Sciatic nerve (tissue), 2 donors: ENCODE results near the gene ZNF644. TPM values are rescaled to one million over a fixed set of nuclear protein-coding genes. Genes with fewer than 3 reads are reported as not detected.
"Not testable (repeated sequence)": the region's sequence is repeated elsewhere in the genome, so short reads cannot be mapped to it uniquely, and the experiment has no call there.

Experiments used
- ATAC-seq: fragments of 200-7000 bp; cut with Tn5 transposase; one replicate; pipeline ENCODE4 v1.9.1; 2020; ENCODE audit warnings: mild to moderate bottlenecking, moderate library complexity
- DNase-seq: peaks from one replicate; pipeline ENCODE4 v3.0.0-alpha.2; 2020; ENCODE audit warnings: low spot score
- intact Hi-C: fragments of 100-400 bp; cut with DNase I; formaldehyde crosslinking; loops from one replicate; pipeline ENCODE4 v1.14.2; 2022
- total RNA-seq: library from RNA; stranded (reverse); fragmentation: NEBNext Ultra II Directional; extraction: Animal tissue kit (Norgen Biotek cat#: 25700); gene quantifications from one replicate; pipeline ENCODE4 v1.2.1, GENCODE V29; 2021
- donor health status: DM: no; HTN: no; CAD: no.
- donor health status: DM: no; HTN: no; CAD: no.

The ZNF644 gene
- total RNA-seq, 1 donor from 2014 or later = 88.5 TPM

DNA sequence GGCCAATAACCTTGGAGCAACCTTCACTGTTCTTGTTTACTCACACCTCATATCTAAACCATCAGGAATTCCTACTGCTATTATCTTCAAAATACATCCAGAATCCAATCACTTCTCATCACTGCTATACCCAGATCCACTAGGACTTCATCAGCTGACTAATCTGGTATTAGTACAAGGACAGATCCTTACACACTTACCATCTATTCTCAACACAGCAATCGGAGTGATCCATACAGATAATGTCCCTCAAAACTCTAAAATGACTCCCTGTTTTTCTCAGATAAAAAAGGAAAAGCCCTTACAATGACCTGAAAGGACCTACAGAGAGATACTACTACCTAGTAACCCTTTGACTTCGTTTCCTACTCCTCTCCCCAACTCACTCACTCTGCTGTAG, 70.8 kb downstream of the ZNF644 start:
- DNase-seq (no peak), ATAC-seq (no peak)
- intact Hi-C loops = no loop called here

DNA sequence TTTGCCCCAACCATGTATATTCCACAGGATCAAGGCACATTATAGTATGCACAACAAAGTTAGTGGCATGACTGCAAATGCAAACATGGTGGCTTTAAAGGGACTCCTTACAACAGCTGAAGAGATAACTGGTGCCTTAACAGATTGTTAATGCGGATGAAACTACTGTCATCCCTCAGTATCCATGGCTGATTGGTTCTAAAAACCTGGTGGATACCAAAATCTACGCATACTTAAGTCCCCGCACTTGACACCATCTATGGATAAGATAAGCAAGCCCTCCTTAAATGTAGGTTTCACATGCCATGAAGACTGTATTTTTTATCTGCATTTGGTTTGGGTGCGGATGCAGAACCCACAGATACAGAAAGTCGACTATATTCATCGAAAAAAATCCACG, 73.5 kb downstream of the ZNF644 start:
- DNase-seq = no peak
- no peak for ATAC-seq
- intact Hi-C loops = no loop called here

GRCh38 chr1:90946630-90947029, 75.2 kb downstream of the ZNF644 start:
- DNase-seq (no peak), ATAC-seq (no peak)
- intact Hi-C loops = no loop called here

DNA sequence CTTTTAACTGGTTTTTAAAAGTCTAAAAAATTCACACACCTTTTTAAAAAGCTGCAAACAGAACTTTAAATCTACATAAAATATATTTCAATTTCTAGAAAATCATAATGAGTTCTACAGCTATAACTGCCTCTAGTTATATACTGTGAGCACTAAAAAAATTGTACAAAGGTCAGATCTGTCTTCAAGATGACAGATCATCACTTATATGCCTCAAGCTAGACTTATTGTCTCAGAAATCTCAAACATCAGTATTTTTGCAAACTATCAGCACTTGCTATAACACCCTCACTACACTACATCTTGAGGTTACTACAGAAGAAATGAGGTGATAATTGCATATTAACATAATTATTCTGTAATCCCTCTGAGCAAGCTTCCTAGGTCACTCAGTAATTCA, 76.5 kb downstream of the ZNF644 start:
- intact Hi-C loops = no loop called here
- ATAC-seq = no peak
- DNase-seq = no peak

- no peak for DNase-seq
- ATAC-seq = no peak
- intact Hi-C loops = no loop called here
These were observed 77.9 kb downstream of the ZNF644 start for GRCh38 chr1:90943966-90944365.

DNA sequence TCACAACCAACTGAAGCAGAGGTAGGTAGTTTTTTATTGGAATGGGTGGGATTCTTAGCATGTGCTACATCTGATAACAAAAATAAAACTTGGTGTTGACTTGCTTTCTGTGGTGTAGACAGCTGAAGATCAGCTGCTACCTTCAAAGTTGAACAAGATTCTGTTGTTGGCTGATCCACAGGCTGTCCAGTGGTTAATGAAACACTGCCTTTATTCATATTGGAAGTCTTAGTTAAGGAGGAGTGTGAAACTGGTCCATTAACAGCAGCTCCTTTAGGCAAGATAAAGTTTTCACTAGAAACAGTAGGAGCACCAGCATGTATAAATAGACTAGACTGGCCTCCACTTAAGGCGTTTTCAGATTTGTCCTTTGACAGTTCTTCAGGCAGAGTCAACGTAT, 81.1 kb downstream of the ZNF644 start:
- intact Hi-C loops = no loop called here
- no peak for ATAC-seq
- DNase-seq = no peak

GRCh38 chr1:90936731-90937130, 85.1 kb downstream of the ZNF644 start:
- DNase-seq = no peak
- intact Hi-C loops = no loop called here
- no peak for ATAC-seq

DNA sequence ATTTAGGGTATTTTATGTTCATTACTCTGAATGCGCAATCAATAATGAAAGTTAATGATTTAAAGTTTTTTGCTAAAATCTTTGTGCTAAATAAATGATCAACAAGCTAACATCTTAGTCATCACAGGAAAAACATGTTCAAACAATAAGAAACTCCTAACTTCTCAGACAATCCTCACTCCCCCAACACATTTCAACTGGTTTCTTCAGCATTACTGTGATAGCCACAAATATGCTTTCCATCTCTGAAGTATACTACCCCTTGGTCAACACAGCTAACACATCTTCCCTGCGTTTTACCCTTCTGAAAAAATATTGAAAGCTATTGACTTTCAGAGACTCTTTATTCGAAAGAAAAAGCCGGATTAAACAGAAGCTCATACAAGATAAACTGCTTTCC, 85.8 kb downstream of the ZNF644 start:
- intact Hi-C loops = no loop called here
- ATAC-seq (no peak), DNase-seq (no peak)

GRCh38 chr1:90928231-90928630, 93.6 kb downstream of the ZNF644 start:
- DNase-seq, intact Hi-C loops, ATAC-seq: not testable (repeated sequence)

DNA sequence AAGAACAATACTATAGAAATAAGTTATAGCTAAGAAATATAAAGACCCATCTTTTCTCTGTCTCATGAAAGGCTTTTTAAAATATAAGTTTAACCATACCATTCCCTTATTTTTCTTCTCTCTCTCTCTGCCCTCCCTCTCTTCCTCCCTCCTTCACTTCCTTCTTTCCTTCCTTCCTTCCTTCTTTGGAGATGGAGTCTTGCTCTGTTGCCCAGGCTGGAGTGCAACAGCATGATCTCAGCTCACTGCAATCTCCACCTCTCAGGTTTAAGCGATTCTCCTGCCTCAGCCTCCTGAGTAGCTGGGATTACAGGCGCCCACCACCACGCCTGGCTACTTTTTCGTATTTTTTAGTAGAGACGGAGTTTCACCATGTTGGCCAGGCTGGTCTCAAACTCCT, 94.2 kb downstream of the ZNF644 start:
- DNase-seq, intact Hi-C loops, ATAC-seq: not testable (repeated sequence)

- ATAC-seq = no peak
- no peak for DNase-seq
- intact Hi-C loops = no loop called here
These were observed 94.9 kb downstream of the ZNF644 start for GRCh38 chr1:90926971-90927370.

GRCh38 chr1:90925928-90926869, 95.6 kb downstream of the ZNF644 start:
- DNase-seq = no peak
- intact Hi-C loops = no loop called here
- ATAC-seq = no peak

DNA sequence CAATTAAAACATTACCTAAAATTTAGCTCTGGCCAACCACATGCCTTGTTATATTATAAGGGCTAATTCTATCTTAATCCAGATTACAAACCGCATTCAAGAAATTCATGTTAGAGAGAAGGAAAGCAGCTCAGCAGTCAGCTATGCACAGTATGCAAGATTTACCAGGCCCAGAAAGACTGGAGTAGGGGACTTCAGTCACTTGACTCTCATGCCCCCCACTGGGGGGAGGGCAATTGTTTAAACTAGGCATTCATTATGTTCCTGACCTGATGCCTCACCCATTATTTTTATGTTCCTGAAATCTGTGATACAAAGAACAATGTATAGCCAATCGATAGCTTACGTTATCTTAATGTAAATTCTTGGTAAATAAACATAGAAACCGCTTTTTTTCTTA, 96.9 kb downstream of the ZNF644 start:
- ATAC-seq (no peak), DNase-seq (no peak)
- intact Hi-C loops = no loop called here

DNA sequence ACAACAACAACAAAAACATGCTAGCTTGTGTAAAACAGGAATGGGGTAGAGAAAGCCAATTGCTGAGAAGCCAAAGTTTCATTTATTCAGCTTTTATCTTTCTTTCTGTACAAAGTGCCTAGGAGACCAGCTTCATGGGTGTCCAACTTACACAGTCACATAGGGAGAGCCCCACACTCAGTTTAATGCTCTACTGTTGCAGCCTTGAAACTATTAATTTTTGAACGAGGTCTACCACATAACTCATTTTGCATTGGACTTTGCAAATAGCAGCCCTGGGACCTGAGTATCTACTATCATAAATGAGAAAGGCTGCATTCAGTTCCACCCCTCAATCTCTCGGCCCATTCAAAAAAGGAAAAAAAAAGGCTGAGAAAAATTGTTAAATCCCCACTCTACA, 98.8 kb downstream of the ZNF644 start:
- peak; percentile 42 for ATAC-seq
- no peak for DNase-seq
- intact Hi-C loops = no loop called here

GRCh38 chr1:90922202-90922601, 99.6 kb downstream of the ZNF644 start:
- no peak for ATAC-seq
- intact Hi-C loops = no loop called here
- DNase-seq = no peak

DNA sequence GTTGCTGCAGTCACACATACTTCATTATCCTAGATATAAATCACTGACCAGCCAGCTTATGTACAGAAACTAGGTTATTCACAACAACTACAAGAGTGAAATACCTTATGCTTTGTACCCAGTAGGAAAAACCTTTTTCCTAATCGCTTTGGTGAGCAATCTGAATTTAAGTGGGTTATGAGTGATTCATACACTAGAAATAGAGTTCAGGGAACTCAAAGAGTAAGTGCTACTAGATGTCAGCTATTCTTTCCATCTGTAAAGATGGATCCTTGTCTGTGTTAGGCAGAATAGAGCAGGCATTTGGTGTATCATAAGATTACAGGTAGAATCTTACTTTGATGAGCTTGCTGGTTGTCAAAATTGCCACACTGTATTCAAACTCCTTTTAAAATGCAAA, 101.9 kb downstream of the ZNF644 start:
- ATAC-seq = no peak
- intact Hi-C loops = no loop called here
- no peak for DNase-seq

DNA sequence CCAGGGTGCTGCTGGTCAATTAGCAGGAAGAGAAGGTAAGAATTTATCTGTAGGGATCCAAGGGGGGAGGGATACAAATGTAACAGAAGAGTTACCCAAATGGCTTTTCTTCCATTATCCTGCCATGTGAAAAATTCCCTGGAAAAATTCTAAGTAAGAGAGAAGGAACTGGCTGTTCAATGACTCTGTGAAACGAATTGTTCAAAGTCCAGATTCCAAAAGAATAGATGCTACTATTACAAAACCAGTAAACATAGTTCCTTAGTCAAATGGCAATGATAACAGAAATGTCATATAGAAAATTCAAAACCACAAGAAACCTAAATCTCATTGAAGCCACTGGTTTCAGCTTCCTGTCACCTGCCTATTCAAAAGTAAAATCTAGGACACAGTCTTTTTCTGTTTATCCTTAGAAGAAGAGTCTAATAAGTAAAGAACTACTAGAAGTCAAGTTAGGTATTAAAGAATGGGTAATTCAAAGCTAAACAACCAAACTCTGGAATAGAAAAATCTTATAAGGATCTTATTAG, 102.6 kb downstream of the ZNF644 start:
- DNase-seq (no peak), ATAC-seq (no peak)
- intact Hi-C loops = no loop called here

DNA sequence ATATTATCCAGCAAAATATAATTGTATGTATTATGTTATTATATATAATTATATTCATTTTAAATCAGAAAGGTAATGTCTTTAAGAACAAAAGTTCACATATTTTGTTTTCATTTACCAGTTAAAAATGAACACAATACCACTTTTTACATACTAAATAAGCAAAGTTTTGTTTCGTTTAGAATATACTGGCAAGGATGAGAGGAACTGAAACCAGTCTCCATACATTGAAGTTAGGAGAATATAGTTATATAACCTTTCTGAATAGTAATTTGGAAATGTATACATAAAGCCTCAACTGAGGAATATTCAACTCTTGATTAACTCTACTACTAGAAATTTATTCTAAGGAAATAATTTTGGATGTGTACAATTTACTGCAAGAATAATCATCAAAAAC, 110.5 kb downstream of the ZNF644 start:
- ATAC-seq (no peak), DNase-seq (no peak)
- intact Hi-C loops = no loop called here

DNA sequence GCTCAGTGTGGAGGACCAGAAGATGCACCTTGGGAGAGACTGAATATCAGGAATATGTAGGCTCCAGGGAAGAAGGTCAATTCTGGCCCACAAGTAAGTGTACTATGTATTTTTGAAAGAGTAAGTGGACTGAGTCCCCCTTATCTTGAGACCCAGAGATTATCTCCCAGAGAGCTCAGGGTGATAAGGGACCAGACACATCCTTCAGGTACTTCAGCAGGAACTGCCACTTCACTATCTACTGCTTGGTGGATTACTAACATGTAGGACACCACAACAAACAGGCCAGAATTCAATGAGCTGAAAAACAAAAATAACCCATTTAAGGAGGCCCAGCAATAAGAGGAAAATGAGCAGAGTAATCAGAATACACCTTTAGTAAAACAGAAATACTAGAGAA, 119.2 kb downstream of the ZNF644 start:
- ATAC-seq (no peak), DNase-seq (no peak)
- intact Hi-C loops = no loop called here

GRCh38 chr1:90899263-90899662, 122.6 kb downstream of the ZNF644 start:
- DNase-seq (no peak), ATAC-seq (no peak)
- intact Hi-C loops = no loop called here

GRCh38 chr1:90893679-90894078, 128.2 kb downstream of the ZNF644 start:
- DNase-seq, intact Hi-C loops, ATAC-seq: not testable (repeated sequence)
